ENCODE data around the gene TLX1.

Gene TLX1

DNA sequence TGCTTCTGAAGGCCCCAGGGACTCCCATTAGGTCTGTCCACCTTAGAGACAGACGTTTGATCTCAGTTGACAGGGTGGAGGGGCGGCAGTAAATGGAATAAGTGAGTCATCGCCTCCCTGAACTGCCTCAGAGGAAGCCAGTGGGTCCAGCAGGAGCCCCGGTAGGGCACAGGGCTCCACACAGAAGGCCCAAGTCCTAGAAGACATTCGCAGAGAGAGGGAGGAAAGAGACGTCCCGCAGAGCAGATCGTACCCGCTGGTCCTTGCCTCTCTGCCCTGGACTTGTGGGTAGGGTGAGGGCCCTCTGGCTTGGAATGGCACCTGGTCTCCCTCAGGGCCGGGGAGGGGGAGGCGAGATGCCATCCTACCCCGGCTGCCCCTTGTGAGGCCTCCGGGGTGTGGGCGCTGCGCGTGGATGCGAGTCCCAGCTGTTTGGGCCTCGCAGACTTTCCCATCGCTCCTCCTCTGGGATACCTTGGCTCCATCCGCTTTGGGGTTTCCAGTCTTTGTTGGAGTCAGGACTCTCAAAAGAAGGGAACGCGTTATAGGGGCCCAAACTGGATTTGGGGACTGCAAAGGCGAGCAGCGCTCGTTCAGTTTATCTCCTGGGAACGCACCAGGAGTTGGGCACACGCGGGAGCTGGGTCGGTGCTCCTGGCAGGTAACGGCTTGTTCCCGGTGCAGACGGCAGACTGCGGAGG, 5.1 kb downstream of the TLX1 start (continued):
- TF ChIP-seq, protein P1, sequence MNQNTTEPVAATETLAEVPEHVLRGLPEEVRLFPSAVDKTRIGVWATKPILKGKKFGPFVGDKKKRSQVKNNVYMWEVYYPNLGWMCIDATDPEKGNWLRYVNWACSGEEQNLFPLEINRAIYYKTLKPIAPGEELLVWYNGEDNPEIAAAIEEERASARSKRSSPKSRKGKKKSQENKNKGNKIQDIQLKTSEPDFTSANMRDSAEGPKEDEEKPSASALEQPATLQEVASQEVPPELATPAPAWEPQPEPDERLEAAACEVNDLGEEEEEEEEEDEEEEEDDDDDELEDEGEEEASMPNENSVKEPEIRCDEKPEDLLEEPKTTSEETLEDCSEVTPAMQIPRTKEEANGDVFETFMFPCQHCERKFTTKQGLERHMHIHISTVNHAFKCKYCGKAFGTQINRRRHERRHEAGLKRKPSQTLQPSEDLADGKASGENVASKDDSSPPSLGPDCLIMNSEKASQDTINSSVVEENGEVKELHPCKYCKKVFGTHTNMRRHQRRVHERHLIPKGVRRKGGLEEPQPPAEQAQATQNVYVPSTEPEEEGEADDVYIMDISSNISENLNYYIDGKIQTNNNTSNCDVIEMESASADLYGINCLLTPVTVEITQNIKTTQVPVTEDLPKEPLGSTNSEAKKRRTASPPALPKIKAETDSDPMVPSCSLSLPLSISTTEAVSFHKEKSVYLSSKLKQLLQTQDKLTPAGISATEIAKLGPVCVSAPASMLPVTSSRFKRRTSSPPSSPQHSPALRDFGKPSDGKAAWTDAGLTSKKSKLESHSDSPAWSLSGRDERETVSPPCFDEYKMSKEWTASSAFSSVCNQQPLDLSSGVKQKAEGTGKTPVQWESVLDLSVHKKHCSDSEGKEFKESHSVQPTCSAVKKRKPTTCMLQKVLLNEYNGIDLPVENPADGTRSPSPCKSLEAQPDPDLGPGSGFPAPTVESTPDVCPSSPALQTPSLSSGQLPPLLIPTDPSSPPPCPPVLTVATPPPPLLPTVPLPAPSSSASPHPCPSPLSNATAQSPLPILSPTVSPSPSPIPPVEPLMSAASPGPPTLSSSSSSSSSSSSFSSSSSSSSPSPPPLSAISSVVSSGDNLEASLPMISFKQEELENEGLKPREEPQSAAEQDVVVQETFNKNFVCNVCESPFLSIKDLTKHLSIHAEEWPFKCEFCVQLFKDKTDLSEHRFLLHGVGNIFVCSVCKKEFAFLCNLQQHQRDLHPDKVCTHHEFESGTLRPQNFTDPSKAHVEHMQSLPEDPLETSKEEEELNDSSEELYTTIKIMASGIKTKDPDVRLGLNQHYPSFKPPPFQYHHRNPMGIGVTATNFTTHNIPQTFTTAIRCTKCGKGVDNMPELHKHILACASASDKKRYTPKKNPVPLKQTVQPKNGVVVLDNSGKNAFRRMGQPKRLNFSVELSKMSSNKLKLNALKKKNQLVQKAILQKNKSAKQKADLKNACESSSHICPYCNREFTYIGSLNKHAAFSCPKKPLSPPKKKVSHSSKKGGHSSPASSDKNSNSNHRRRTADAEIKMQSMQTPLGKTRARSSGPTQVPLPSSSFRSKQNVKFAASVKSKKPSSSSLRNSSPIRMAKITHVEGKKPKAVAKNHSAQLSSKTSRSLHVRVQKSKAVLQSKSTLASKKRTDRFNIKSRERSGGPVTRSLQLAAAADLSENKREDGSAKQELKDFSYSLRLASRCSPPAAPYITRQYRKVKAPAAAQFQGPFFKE (tag by site-specific recombination; IDR thresholded peaks at IDR 0.05; ENCODE audit: borderline replicate concordance), result no peak
- TF ChIP-seq, protein P2, sequence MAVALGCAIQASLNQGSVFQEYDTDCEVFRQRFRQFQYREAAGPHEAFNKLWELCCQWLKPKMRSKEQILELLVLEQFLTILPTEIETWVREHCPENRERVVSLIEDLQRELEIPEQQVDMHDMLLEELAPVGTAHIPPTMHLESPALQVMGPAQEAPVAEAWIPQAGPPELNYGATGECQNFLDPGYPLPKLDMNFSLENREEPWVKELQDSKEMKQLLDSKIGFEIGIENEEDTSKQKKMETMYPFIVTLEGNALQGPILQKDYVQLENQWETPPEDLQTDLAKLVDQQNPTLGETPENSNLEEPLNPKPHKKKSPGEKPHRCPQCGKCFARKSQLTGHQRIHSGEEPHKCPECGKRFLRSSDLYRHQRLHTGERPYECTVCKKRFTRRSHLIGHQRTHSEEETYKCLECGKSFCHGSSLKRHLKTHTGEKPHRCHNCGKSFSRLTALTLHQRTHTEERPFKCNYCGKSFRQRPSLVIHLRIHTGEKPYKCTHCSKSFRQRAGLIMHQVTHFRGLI (tag by site-specific recombination; IDR thresholded peaks at IDR 0.05), result no peak
- no peak for TF ChIP-seq ZNF214 (tag by site-specific recombination; IDR thresholded peaks at IDR 0.05; ENCODE audit: borderline replicate concordance)
- TF ChIP-seq HOXD13 (CRISPR knock-in tag; IDR thresholded peaks at IDR 0.05; ENCODE audit: borderline replicate concordance), result no peak
- peak; percentile 47 for TF ChIP-seq ZNF600 (tag by site-specific recombination; IDR thresholded peaks at IDR 0.05)
- TF ChIP-seq, protein P3, sequence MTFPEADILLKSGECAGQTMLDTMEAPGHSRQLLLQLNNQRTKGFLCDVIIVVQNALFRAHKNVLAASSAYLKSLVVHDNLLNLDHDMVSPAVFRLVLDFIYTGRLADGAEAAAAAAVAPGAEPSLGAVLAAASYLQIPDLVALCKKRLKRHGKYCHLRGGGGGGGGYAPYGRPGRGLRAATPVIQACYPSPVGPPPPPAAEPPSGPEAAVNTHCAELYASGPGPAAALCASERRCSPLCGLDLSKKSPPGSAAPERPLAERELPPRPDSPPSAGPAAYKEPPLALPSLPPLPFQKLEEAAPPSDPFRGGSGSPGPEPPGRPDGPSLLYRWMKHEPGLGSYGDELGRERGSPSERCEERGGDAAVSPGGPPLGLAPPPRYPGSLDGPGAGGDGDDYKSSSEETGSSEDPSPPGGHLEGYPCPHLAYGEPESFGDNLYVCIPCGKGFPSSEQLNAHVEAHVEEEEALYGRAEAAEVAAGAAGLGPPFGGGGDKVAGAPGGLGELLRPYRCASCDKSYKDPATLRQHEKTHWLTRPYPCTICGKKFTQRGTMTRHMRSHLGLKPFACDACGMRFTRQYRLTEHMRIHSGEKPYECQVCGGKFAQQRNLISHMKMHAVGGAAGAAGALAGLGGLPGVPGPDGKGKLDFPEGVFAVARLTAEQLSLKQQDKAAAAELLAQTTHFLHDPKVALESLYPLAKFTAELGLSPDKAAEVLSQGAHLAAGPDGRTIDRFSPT (tag by site-specific recombination; IDR thresholded peaks at IDR 0.05), result 0 out of 2 replicates have a peak, but pooled peaks have one; percentile 13
- TF ChIP-seq, protein P4, sequence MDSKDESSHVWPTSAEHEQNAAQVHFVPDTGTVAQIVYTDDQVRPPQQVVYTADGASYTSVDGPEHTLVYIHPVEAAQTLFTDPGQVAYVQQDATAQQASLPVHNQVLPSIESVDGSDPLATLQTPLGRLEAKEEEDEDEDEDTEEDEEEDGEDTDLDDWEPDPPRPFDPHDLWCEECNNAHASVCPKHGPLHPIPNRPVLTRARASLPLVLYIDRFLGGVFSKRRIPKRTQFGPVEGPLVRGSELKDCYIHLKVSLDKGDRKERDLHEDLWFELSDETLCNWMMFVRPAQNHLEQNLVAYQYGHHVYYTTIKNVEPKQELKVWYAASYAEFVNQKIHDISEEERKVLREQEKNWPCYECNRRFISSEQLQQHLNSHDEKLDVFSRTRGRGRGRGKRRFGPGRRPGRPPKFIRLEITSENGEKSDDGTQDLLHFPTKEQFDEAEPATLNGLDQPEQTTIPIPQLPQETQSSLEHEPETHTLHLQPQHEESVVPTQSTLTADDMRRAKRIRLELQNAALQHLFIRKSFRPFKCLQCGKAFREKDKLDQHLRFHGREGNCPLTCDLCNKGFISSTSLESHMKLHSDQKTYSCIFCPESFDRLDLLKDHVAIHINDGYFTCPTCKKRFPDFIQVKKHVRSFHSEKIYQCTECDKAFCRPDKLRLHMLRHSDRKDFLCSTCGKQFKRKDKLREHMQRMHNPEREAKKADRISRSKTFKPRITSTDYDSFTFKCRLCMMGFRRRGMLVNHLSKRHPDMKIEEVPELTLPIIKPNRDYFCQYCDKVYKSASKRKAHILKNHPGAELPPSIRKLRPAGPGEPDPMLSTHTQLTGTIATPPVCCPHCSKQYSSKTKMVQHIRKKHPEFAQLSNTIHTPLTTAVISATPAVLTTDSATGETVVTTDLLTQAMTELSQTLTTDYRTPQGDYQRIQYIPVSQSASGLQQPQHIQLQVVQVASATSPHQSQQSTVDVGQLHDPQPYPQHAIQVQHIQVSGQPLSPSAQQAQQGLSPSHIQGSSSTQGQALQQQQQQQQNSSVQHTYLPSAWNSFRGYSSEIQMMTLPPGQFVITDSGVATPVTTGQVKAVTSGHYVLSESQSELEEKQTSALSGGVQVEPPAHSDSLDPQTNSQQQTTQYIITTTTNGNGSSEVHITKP (tag by site-specific recombination; IDR thresholded peaks at IDR 0.05), result no peak
- no peak for TF ChIP-seq ZNF560 (tag by site-specific recombination; IDR thresholded peaks at IDR 0.05; ENCODE audit: borderline replicate concordance)
- no peak for TF ChIP-seq ZNF791 (tag by site-specific recombination; IDR thresholded peaks at IDR 0.05)
- TF ChIP-seq ZBTB20 (tag by site-specific recombination; IDR thresholded peaks at IDR 0.05), result no peak; the same call in 1 of the 2 replicates
- 0 out of 2 replicates have a peak, but pooled peaks have one; percentile 44 for TF ChIP-seq SP7 (tag by site-specific recombination; IDR thresholded peaks at IDR 0.05)
- TF ChIP-seq GLI4 (tag by site-specific recombination; IDR thresholded peaks at IDR 0.05), result no peak
- TF ChIP-seq IKZF3 (tag by site-specific recombination; IDR thresholded peaks at IDR 0.05), result no peak
- no peak for TF ChIP-seq ZNF585B (tag by site-specific recombination; IDR thresholded peaks at IDR 0.05)
- TF ChIP-seq GLIS2 (tag by site-specific recombination; IDR thresholded peaks at IDR 0.05), result peak; percentile 45
- TF ChIP-seq ZNF561 (tag by site-specific recombination; IDR thresholded peaks at IDR 0.05; ENCODE audit: borderline replicate concordance), result no peak
- TF ChIP-seq GLIS1 (tag by site-specific recombination; IDR thresholded peaks at IDR 0.05), result peak; percentile 64; the same call in 1 of the 2 replicates
- no peak for TF ChIP-seq YY1 (tag by site-specific recombination; IDR thresholded peaks at IDR 0.05)
- no peak for TF ChIP-seq ZNF777 (tag by site-specific recombination; IDR thresholded peaks at IDR 0.05; ENCODE audit: borderline replicate concordance)
- no peak for TF ChIP-seq ZNF221 (tag by site-specific recombination; IDR thresholded peaks at IDR 0.05; ENCODE audit: borderline replicate concordance)
- TF ChIP-seq OSR2 (tag by site-specific recombination; IDR thresholded peaks at IDR 0.05), result peak; percentile 84
